GM12878 (cell line): Measurements from ENCODE around the gene TES. TPM values are rescaled to one million over a fixed set of nuclear protein-coding genes. Genes with fewer than 3 reads are reported as not detected.

Experiments
- ATAC-seq: fragments of 200-7000 bp; cut with Tn5 transposase; 3 replicates; pipeline ENCODE4 v1.9.1; 2020; ENCODE audit warnings: mild to moderate bottlenecking, moderate library complexity
- BruUV-seq: library from RNA; stranded (reverse); fragments of 400-500 nt; replicated peaks from 2 replicates; lab custom pipeline; 2021; lab: Mats Ljungman, UMichigan
- CTCF ChIA-PET: fragments of 300-600 bp; sonication (Branson Sonifier 250); formaldehyde crosslinking; extraction: SDS; loops from one replicate; lab custom pipeline; 2021; ENCODE audit warnings: inconsistent platforms; lab: Yijun Ruan, JAX
- POLR2A ChIA-PET: fragments of 350-600 bp; formaldehyde crosslinking; extraction: SDS; loops from one replicate; lab custom pipeline; 2021; ENCODE audit warnings: inconsistent platforms; lab: Charles Lee
- RAD21 ChIA-PET: fragments of 300-600 bp; sonication (Branson Sonifier 250); formaldehyde crosslinking; loops from one replicate; lab custom pipeline; 2023; ENCODE audit warnings: antibody characterized with exemption; ENCODE audit not compliant: unreplicated experiment; lab: Charles Lee
- SMC1A ChIA-PET: fragments of 300-600 bp; sonication (Branson Sonifier 250); formaldehyde crosslinking; loops from one replicate; lab custom pipeline; 2023; ENCODE audit not compliant: unreplicated experiment, uncharacterized antibody; lab: Charles Lee
- DNase-seq: peaks from one replicate; pipeline ENCODE4 v3.0.0-alpha.2; 2011; ENCODE audit warnings: low read depth, low spot score
- FAIRE-seq: peaks from 3 replicates; lab custom pipeline; 2011; peaks lifted over from hg19 to GRCh38; lab: Jason Lieb, UNC
- H2AFZ ChIP-seq: 2 replicates; pipeline ENCODE4 v1.6.0; 2011; ENCODE audit warnings: low read depth, low read length, control low read depth; ENCODE audit not compliant: control insufficient read depth
- H3K27ac ChIP-seq: 2 replicates; pipeline ENCODE4 v1.5.1; 2011; ENCODE audit warnings: control low read depth; ENCODE audit not compliant: control insufficient read depth, insufficient read depth
- H3K27me3 ChIP-seq, 2 experiments: replicated peaks in 1 of 2; 2 replicates each; pipeline versions ENCODE4 v1.6.0 to v1.6.1; 2011; ENCODE audit warnings: low read length in 1 of 2; ENCODE audit not compliant: control insufficient read depth in 2 of 2, insufficient read depth in 2 of 2
- H3K36me3 ChIP-seq, 2 experiments: 2 replicates each; pipeline ENCODE4 v1.5.1; 2011; ENCODE audit warnings: low read length in 1 of 2; ENCODE audit not compliant: control insufficient read depth in 2 of 2, insufficient read depth in 2 of 2
- H3K4me1 ChIP-seq: 2 replicates; pipeline ENCODE4 v1.6.1; 2011; ENCODE audit warnings: mild to moderate bottlenecking, low read length, moderate library complexity, mixed read lengths; ENCODE audit not compliant: control insufficient read depth, insufficient read depth
- H3K4me2 ChIP-seq: 2 replicates; pipeline ENCODE4 v1.6.0; 2011; ENCODE audit warnings: control low read depth; ENCODE audit not compliant: control insufficient read depth, insufficient read depth
- H3K4me3 ChIP-seq: fragments of 200-600 bp; sonication (generic); 2 replicates; pipeline ENCODE4 v1.5.1; 2016
- H3K79me2 ChIP-seq: 2 replicates; pipeline ENCODE4 v1.6.0; 2011; ENCODE audit warnings: low read length; ENCODE audit not compliant: control insufficient read depth, insufficient read depth
- H3K9ac ChIP-seq: 2 replicates; pipeline ENCODE4 v1.8.0; 2011; ENCODE audit warnings: low read length, control low read depth, mixed read lengths; ENCODE audit not compliant: control insufficient read depth, insufficient read depth
- H3K9me3 ChIP-seq: replicated peaks from 3 replicates; pipeline ENCODE4 v1.5.1; 2011; ENCODE audit warnings: mild to moderate bottlenecking, low read length; ENCODE audit not compliant: control insufficient read depth, insufficient read depth
- H4K20me1 ChIP-seq: 2 replicates; pipeline ENCODE4 v1.6.0; 2011; ENCODE audit not compliant: control insufficient read depth, insufficient read depth
- BACH1 ChIP-seq: fragments of 450-650 bp; IDR thresholded peaks from 2 replicates; pipeline ENCODE4 v1.6.1; 2017; ENCODE audit warnings: mild to moderate bottlenecking, borderline replicate concordance
- BMI1 ChIP-seq: fragments of 450-650 bp; IDR thresholded peaks from 2 replicates; pipeline ENCODE4 v1.6.1; 2016; ENCODE audit warnings: mild to moderate bottlenecking, moderate library complexity, borderline replicate concordance
- CREB1 ChIP-seq: IDR thresholded peaks from 2 replicates; pipeline ENCODE4 v1.6.1; 2012; ENCODE audit warnings: low read depth, mild to moderate bottlenecking, inconsistent platforms
- CUX1 ChIP-seq: IDR thresholded peaks from 2 replicates; pipeline ENCODE4 v1.6.1; 2012; ENCODE audit warnings: improper control_type of control experiment, low read depth, low read length; ENCODE audit not compliant: insufficient replicate concordance
- EED ChIP-seq: sonication (generic); IDR thresholded peaks from 2 replicates; pipeline ENCODE4 v1.6.1; 2016; ENCODE audit warnings: antibody characterized with exemption, low read depth
- FOXM1 ChIP-seq: IDR thresholded peaks from 2 replicates; pipeline ENCODE4 v1.6.1; 2012; ENCODE audit warnings: low read depth, mild to moderate bottlenecking, inconsistent platforms, low read length, moderate library complexity
- GABPA ChIP-seq: IDR thresholded peaks from 2 replicates; pipeline ENCODE4 v1.6.1; 2014; ENCODE audit warnings: antibody characterized with exemption, low read depth, mild to moderate bottlenecking, inconsistent platforms
- IKZF1 ChIP-seq: fragments of 450-650 bp; conservative IDR thresholded peaks from 2 replicates; pipeline ENCODE4 v1.6.1; 2017; ENCODE audit warnings: antibody characterized with exemption, mild to moderate bottlenecking
- MYC ChIP-seq: IDR thresholded peaks from 2 replicates; pipeline ENCODE4 v1.6.1; 2011; ENCODE audit warnings: mild to moderate bottlenecking, low read length, moderate library complexity, inconsistent platforms; ENCODE audit not compliant: insufficient read depth, insufficient replicate concordance, insufficient read length, severe bottlenecking
- RB1 ChIP-seq: fragments of 450-650 bp; formaldehyde crosslinking; IDR thresholded peaks from 2 replicates; pipeline ENCODE4 v1.6.1; 2017; ENCODE audit warnings: mild to moderate bottlenecking, borderline replicate concordance
- SMARCA5 ChIP-seq: fragments of 450-650 bp; IDR thresholded peaks from 2 replicates; pipeline ENCODE4 v1.6.1; 2017; ENCODE audit warnings: mild to moderate bottlenecking
- TCF7 ChIP-seq: IDR thresholded peaks from 2 replicates; pipeline ENCODE4 v1.6.1; 2014; ENCODE audit warnings: antibody characterized with exemption, borderline replicate concordance
- YY1 ChIP-seq: IDR thresholded peaks from 2 replicates; pipeline ENCODE4 v1.6.1; 2011; ENCODE audit warnings: low read depth, mild to moderate bottlenecking, low read length
- ZBTB40 ChIP-seq: fragments of 450-650 bp; IDR thresholded peaks from 2 replicates; pipeline ENCODE4 v1.6.1; 2016; ENCODE audit warnings: mild to moderate bottlenecking, moderate library complexity, borderline replicate concordance
- ZNF217 ChIP-seq: fragments of 450-650 bp; IDR thresholded peaks from 2 replicates; pipeline ENCODE4 v1.6.1; 2017; ENCODE audit warnings: antibody characterized with exemption, mild to moderate bottlenecking
- WGBS: methylation state at CpG from one replicate; pipeline ENCODE4 v1.1.6; 2016; ENCODE audit warnings: low lambda C conversion rate; ENCODE audit not compliant: insufficient replicate concordance, insufficient coverage; ENCODE audit errors: missing lambda C conversion rate; 5-methylcytosine and 5-hydroxymethylcytosine counted together
- in situ Hi-C: fragments of 300-500 bp; cut with MboI; formaldehyde crosslinking; loops from 9 replicates; pipeline ENCODE4 v1.14.3; 2018; ENCODE audit warnings: mixed read lengths
- intact Hi-C: fragments of 100-400 bp; cut with micrococcal nuclease; formaldehyde crosslinking; loops from one replicate; pipeline ENCODE4 v1.14.2; 2022; ENCODE audit not compliant: unreplicated experiment
- polyA plus RNA-seq, 11 experiments: library from polyadenylated mRNA; depleted of rRNA in 4 of 11; unstranded in 6 of 11; stranded (reverse) in 5 of 11; fragments of >200 nt; fragmentation: Nextera tagmentation in 4 of 11; fragmentation: Illumina TruSeq in 1 of 11; extraction: Ambion mirVana in 4 of 11; extraction: Trizol in 1 of 11; gene quantifications; 1 replicate in 1 of 11; 2 replicates in 10 of 11; pipeline versions ENCODE4 v1.2.1 to v1.2.3, GENCODE V29; 2011 to 2016; ENCODE audit warnings: inconsistent platforms in 2 of 11, missing spikeins in 2 of 11, low read depth in 1 of 11
- total RNA-seq, 4 experiments: library from RNA; depleted of rRNA in 3 of 4; stranded (reverse); fragments of >200 nt in 3 of 4; fragmentation: Illumina TruSeq in 1 of 4; extraction: Trizol in 1 of 4; gene quantifications; 2 replicates each; pipeline versions ENCODE4 v1.2.1 to v1.2.3, GENCODE V29; 2013 to 2021

Gene TES
- total and polyA plus RNA-seq, 10 of the 15 experiments (the other 5 are each of a cell fraction or from before 2014, with no cell fraction given): 31.2 to 77.5 (median 59.2) TPM

- ChIA-PET CTCF (interaction anchor here (1.2 to 7.1 kb wide), 6 partner anchors 9 to 409 kb away, joined by 5 to 176 read pairs (median 22); no protein-coding TSS in a partner anchor), SMC1A (interaction anchor here (0.7 to 6.8 kb wide), 4 partner anchors 11 to 77 kb away, joined by 3 to 188 read pairs (median 7); no protein-coding TSS in a partner anchor), POLR2A (no interaction called here), RAD21 (interaction anchor here (2.1 to 3.9 kb wide), 3 partner anchors 54 to 344 kb away, joined by 8 to 91 read pairs (median 9); no protein-coding TSS in a partner anchor)
- H4K20me1 ChIP-seq: no peaks in the 10 kb centered on the region
- in situ Hi-C loops: no loop called here
- no peaks in the 10 kb centered on the region for H3K27me3 ChIP-seq
- H2AFZ ChIP-seq: no peak overlapping the region
- no peaks in the 10 kb centered on the region; the same call in 1 of the 3 replicates for H3K9me3 ChIP-seq
- intact Hi-C loops: no loop called here
- DNase-seq (no peak), FAIRE-seq (no peak), ATAC-seq (no peak)
- H3K4me3 ChIP-seq: no peak overlapping the region
- no peaks in the 10 kb centered on the region for H3K36me3 ChIP-seq
- no peak overlapping the region for H3K27ac ChIP-seq
- no peaks in the 10 kb centered on the region for H3K4me1 ChIP-seq
- no TSS peak for BruUV-seq
- no peak overlapping the region for H3K9ac ChIP-seq
- 88% methylated on average over 23 of the region's 30 CpGs for WGBS
- no peaks in the 10 kb centered on the region for H3K79me2 ChIP-seq
- H3K4me2 ChIP-seq: no peak overlapping the region
- TF ChIP-seq EED: no peak
- TF ChIP-seq CREB1: no peak
- no peak for TF ChIP-seq SMARCA5
- no peak for TF ChIP-seq BACH1
- no peak for TF ChIP-seq GABPA
- no peak for TF ChIP-seq MYC
- TF ChIP-seq FOXM1: no peak
- no peak for TF ChIP-seq IKZF1
- TF ChIP-seq CUX1: no peak
- no peak for TF ChIP-seq ZBTB40
- no peak for TF ChIP-seq RB1
- no peak for TF ChIP-seq BMI1
- no peak for TF ChIP-seq ZNF217
- no peak for TF ChIP-seq YY1
- TF ChIP-seq TCF7: no peak
Observed at GRCh38 chr7:116182023-116182422, 28.3 kb upstream of the TES start.
